ENCODE data around the gene GALNT10.

GRCh38 chr5:154203798-154204578, 13.5 kb downstream of the GALNT10 start:
- TF ChIP-seq CTCF (IDR thresholded peaks at IDR 0.05 in 2 of 3, conservative IDR thresholded peaks at IDR 0.05 in 1 of 3; ENCODE audit: insufficient read depth in 2 of 3, low read depth in 1 of 3, low read length in 3 of 3) (no peak), GABPB1 (CRISPR knock-in tag; IDR thresholded peaks at IDR 0.05) (no peak)

Measured in K562 (cell line).